Ascending aorta (tissue), 2 donors: Measurements from ENCODE around the gene FOLR2. TPM values are rescaled to one million over a fixed set of nuclear protein-coding genes. Genes with fewer than 3 reads are reported as not detected.

Experiments used
- DNase-seq, 2 donors: peaks; one replicate each; pipeline ENCODE4 v3.0.0-alpha.2; 2019; ENCODE audit warnings: low spot score in 2 of 2
- H3K27ac ChIP-seq, 2 donors: fragments of 200-600 bp; sonication (generic); one replicate each; pipeline ENCODE4 v1.5.1; 2016 to 2017; ENCODE audit warnings: mild to moderate bottlenecking in 1 of 2
- H3K27me3 ChIP-seq: fragments of 200-600 bp; sonication (generic); one replicate; pipeline ENCODE4 v1.5.1; 2017
- H3K36me3 ChIP-seq, 2 donors: fragments of 200-600 bp; sonication (generic); one replicate each; pipeline ENCODE4 v1.5.1; 2016
- H3K4me1 ChIP-seq, 2 donors: fragments of 200-600 bp; sonication (generic); one replicate each; pipeline ENCODE4 v1.5.1; 2016 to 2017; ENCODE audit warnings: mild to moderate bottlenecking in 1 of 2
- H3K4me3 ChIP-seq, 2 donors: fragments of 200-600 bp; sonication (generic); one replicate each; pipeline ENCODE4 v1.5.1; 2016 to 2017; ENCODE audit warnings: mild to moderate bottlenecking in 1 of 2
- H3K9me3 ChIP-seq, 2 donors: fragments of 200-600 bp; sonication (generic); one replicate each; pipeline ENCODE4 v1.5.1; 2016
- CTCF ChIP-seq, 3 experiments: fragments of 200-600 bp in 2 of 3; fragments of 450-650 bp in 1 of 3; sonication (generic) in 2 of 3; IDR thresholded peaks; one replicate each; pipeline ENCODE4 v1.5.1; 2016 to 2019; ENCODE audit warnings: antibody characterized with exemption in 3 of 3, mild to moderate bottlenecking in 1 of 3, moderate library complexity in 1 of 3
- intact Hi-C: fragments of 100-400 bp; cut with DNase I; formaldehyde crosslinking; loops from one replicate; pipeline ENCODE4 v1.15.1; 2023
- total RNA-seq: library from RNA; depleted of rRNA; stranded (reverse); fragments of >200 nt; gene quantifications from one replicate; pipeline ENCODE4 v1.1.0, GENCODE V29; 2016

Gene FOLR2
- total RNA-seq, 1 donor from 2014 or later = 34.5 TPM

DNA sequence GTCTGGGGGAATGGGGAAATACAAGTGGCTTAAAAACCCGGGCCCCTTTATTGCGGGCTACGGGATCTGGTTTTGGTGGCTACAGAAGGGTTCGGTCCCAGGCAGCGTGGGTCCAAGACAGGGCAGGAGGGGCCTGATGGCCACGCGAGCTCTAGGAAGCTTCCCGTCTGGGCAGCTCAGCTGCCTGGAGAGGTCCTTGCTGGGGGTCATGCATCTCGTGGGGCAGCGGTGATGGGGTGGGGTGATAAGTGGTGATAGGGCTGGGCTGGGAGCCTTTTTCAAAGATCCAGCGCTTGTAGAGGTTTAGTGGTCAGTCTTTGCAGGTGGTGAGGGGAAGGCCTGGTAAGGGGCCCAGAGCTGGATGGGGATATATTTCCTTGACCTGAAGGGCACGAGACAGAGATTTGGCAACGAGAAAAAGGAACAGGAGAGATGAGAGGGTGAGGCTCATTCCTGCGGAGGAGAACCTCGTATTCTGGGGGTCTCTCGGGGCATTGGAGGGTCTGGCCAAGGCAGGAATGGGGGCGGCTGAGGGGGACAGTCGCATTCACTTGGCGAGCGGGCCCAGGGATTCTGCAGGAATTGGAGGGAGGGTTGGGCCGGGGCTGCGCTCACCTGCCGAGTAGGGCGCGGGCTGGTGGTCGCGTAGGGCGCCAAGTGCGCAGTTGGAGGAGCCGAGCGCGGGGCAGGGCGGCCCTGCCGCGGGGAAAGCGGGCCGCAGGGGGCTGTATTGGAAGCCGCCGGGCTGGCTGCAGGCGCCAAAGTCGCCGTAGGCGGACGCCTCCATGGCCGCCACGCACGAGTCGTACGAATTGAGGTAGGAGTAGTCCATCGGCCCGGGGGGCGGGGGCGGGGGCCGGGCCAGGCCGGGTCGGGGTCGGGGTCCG is 26.8 kb downstream of the FOLR2 start:
- Histone ChIP-seq H3K4me3 (peak overlapping the region; percentile 27 to 33), H3K9me3 (no peaks in the 10 kb centered on the region), H3K27me3 (peaks cover 25% of the 10 kb centered on the region), H3K27ac (no peak overlapping the region), H3K4me1 (peaks cover 7 to 22% of the 10 kb centered on the region in 2 donors), H3K36me3 (no peaks in the 10 kb centered on the region)
- intact Hi-C loops = no loop called here
- no peak for DNase-seq
- no peak for TF ChIP-seq CTCF (IDR thresholded peaks at IDR 0.05)

- Histone ChIP-seq H3K4me1 (peaks cover 7 to 21% of the 10 kb centered on the region in 2 donors), H3K9me3 (no peaks in the 10 kb centered on the region), H3K36me3 (no peaks in the 10 kb centered on the region), H3K27ac (no peak within 1 kb of the TSS), H3K4me3 (peak within 1 kb of the TSS; percentile 27 to 33), H3K27me3 (peaks cover 25% of the 10 kb centered on the region)
- intact Hi-C loops = no loop called here
- TF ChIP-seq CTCF (IDR thresholded peaks at IDR 0.05) = no peak
- DNase-seq = no peak
Observed at GRCh38 chr11:72244060-72244360, 27.4 kb downstream of the FOLR2 start, which contains the start of gene PHOX2A. Gene PHOX2A, minus strand, starts transcription at chr11:72244176. Its CDS starts 172 bp downstream, at chr11:72244004.

- H3K27me3 ChIP-seq = peaks cover 25% of the 10 kb centered on the region
- H3K9me3 ChIP-seq = no peaks in the 10 kb centered on the region
- no peaks in the 10 kb centered on the region for H3K36me3 ChIP-seq
- no peak for TF ChIP-seq CTCF (IDR thresholded peaks at IDR 0.05)
- no peak overlapping the region for H3K27ac ChIP-seq
- peak overlapping the region; percentile 27 to 33 for H3K4me3 ChIP-seq
- H3K4me1 ChIP-seq = peaks cover 7 to 15% of the 10 kb centered on the region in 2 donors
- intact Hi-C loops = no loop called here
- DNase-seq = peak in 1 of 2 donors; percentile 52
Observed at GRCh38 chr11:72244361-72245262, 28.0 kb downstream of the FOLR2 start.

DNA sequence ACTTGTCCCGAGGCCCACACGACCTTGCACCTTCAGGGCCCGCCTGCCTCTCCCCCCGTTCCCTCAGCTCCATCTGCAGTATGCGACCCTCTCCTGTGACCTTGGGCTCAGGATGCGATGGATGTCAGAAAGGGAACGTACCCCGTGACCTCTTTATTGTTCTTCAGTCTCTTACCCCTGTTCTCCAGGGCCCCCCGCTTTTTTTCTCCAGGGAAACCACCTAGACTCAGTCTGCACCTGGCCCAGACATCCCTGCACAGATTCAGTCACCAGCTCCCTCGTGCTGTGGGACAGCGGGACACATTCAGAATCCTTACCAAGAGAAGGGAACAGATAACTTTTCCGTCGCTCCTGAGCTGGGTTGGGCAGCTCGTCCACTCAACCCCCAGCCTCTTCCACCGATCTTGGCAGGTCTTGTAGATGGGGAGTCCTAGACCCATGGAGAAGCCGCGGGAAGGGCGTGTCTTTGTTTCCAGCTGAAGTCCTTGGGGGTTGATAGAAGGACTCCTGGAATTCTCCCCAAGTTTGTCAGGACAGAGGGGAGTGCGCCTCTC is 28.7 kb downstream of the FOLR2 start:
- TF ChIP-seq CTCF (IDR thresholded peaks at IDR 0.05) = no peak
- H3K27me3 ChIP-seq = peaks cover 25% of the 10 kb centered on the region

GRCh38 chr11:72247584-72247983 is 31.0 kb downstream of the FOLR2 start:
- Histone ChIP-seq H3K27me3 (peaks cover 22% of the 10 kb centered on the region), H3K4me3 (no peak overlapping the region)
- TF ChIP-seq CTCF (IDR thresholded peaks at IDR 0.05) = no peak

More for the DNA sequence above, 28.7 kb downstream of the FOLR2 start:
- H3K9me3 ChIP-seq = no peaks in the 10 kb centered on the region
- intact Hi-C loops = no loop called here
- no peak overlapping the region for H3K27ac ChIP-seq
- no peak overlapping the region for H3K4me3 ChIP-seq
- no peaks in the 10 kb centered on the region for H3K36me3 ChIP-seq
- DNase-seq = peak in 1 of 2 donors; percentile 56
- H3K4me1 ChIP-seq = peaks cover 6 to 11% of the 10 kb centered on the region in 2 donors

More at GRCh38 chr11:72247584-72247983, 31.0 kb downstream of the FOLR2 start:
- Histone ChIP-seq H3K27ac (no peak overlapping the region), H3K4me1 (peaks cover 0 to 4% of the 10 kb centered on the region in 2 donors), H3K9me3 (no peaks in the 10 kb centered on the region), H3K36me3 (no peaks in the 10 kb centered on the region)
- intact Hi-C loops = no loop called here
- no peak for DNase-seq
